Adrenal gland (tissue), 5 donors: Measurements from ENCODE around the gene RAB29.

Experiments used
- CTCF ChIP-seq, 6 experiments: fragments of 450-650 bp in 4 of 6; fragments of 200-600 bp in 2 of 6; sonication (generic) in 1 of 6; IDR thresholded peaks; 1 replicate in 5 of 6; 2 replicates in 1 of 6; pipeline versions ENCODE4 v1.5.1 to v1.8.0; 2016 to 2021; ENCODE audit warnings: antibody characterized with exemption in 6 of 6, mild to moderate bottlenecking in 2 of 6, moderate library complexity in 1 of 6
- POLR2A ChIP-seq, 2 donors: fragments of 450-650 bp; IDR thresholded peaks; one replicate each; pipeline ENCODE4 v1.6.1; 2017; ENCODE audit warnings: antibody characterized with exemption in 2 of 2, mild to moderate bottlenecking in 2 of 2, moderate library complexity in 1 of 2
- donor health status: DM: no; HTN: no; CAD: no.

GRCh38 chr1:205802060-205802459, 26.8 kb upstream of the RAB29 start:
- TF ChIP-seq POLR2A (IDR thresholded peaks at IDR 0.05) (no peak), CTCF (IDR thresholded peaks at IDR 0.05) (no peak)
